ENCODE measurements around the gene TAF11L2.
"Not testable (repeated sequence)": the region's sequence is repeated elsewhere in the genome, so short reads cannot be mapped to it uniquely, and the experiment has no call there.

Gene TAF11L2

DNA sequence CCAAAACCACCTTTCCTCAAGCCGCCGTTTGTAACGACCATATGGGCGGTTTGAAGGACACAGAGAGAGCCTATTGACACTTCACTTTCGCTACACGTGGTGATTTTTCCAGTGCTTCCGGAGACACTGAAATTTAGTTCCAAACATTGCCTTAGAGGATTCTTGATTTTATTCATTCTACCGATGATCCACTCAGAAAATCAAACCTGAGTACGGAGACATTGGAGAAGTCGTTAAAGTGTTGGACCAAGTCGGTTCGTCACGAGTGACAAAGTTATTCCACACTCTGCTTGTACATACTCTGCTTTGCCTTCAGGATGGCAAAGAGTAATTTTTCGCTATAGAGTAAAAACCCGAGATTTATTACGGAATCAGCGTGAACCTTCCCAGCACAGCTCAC, 28.5 kb downstream of the TAF11L2 start:
- not testable (repeated sequence) for DNase-seq (ENCODE audit: low spot score)

- not testable (repeated sequence) for DNase-seq (ENCODE audit: low spot score)
Measured at GRCh38 chr5:17528369-17528768, 30.3 kb downstream of the TAF11L2 start, which contains the start of gene TAF11L6. TSS of gene TAF11L6 (plus strand) at chr5:17528669.
